ENCODE measurements around the gene HBG2.

Gene HBG2

DNA sequence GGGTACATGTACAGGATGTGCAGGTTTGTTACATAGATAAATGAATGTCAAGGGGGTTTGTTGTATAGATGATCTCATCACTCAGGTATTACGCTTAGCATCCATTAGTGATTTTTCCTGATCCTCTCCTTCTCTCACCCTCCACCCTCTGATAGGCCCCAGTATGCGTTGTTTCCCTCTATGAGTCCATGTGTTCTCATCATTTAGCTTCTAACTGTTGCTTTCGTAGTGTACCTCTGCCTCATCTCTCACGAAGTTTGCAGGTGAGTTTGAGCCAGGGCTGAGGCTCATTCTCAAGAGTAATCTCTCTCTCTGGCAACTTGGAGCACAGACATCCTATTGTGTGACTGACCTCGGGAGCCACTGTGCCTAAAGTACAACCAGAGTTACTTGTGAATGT is 19.8 kb upstream of the HBG2 start:
- no peak for TF ChIP-seq FOXP2 (optimal IDR thresholded peaks at IDR 0.05; ENCODE audit: borderline replicate concordance, extremely low read depth, extremely low read length, insufficient read depth)
- TF ChIP-seq TAF1 (IDR thresholded peaks at IDR 0.05; ENCODE audit: borderline replicate concordance, insufficient read depth, low read length), result no peak
- no peak for TF ChIP-seq POLR2AphosphoS5 (IDR thresholded peaks at IDR 0.05; ENCODE audit: low read depth, low read length)
- no peak for TF ChIP-seq SIN3A (IDR thresholded peaks at IDR 0.05; ENCODE audit: borderline replicate concordance, insufficient read depth, low read length)
- TF ChIP-seq REST (IDR thresholded peaks at IDR 0.05; ENCODE audit: insufficient read depth in 1 of 2, low read depth in 2 of 2, low read length in 2 of 2), result no peak

DNA sequence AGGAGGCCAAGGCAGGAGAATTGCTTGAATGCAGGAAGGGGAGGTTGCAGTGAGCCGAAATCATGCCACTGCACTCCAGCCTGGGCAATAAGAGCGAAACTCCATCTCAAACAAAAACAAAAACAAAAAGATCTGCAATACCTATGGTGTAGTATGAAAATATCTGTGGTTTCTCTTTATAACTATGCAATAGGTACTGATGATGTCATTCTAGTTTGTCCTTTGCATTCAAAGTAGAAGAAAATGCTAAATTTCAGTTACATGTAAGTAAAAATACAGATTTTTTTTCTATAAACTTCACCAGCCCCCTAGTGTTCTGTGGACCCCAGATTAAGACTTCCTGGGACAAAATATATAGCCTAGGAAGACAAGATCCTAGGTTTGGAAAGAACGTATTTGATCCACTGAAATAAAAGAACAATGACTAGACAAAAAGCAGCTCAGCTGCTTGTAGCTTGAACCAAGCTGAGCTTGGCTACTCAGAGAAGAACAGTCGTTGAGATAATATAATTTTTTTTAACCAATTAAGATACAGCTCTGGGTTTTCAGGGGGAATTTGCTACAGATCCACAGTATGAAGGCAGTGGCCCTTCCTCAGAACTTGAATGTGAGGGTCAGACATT is 17.9 kb upstream of the HBG2 start:
- TF ChIP-seq SIN3A (IDR thresholded peaks at IDR 0.05; ENCODE audit: borderline replicate concordance, insufficient read depth, low read length), result no peak

- TF ChIP-seq REST (IDR thresholded peaks at IDR 0.05; ENCODE audit: insufficient read depth in 1 of 2, low read depth in 2 of 2, low read length in 2 of 2) (no peak), FOXP2 (optimal IDR thresholded peaks at IDR 0.05; ENCODE audit: borderline replicate concordance, extremely low read depth, extremely low read length, insufficient read depth) (no peak), TAF1 (IDR thresholded peaks at IDR 0.05; ENCODE audit: borderline replicate concordance, insufficient read depth, low read length) (no peak), POLR2AphosphoS5 (IDR thresholded peaks at IDR 0.05; ENCODE audit: low read depth, low read length) (no peak), SIN3A (IDR thresholded peaks at IDR 0.05; ENCODE audit: borderline replicate concordance, insufficient read depth, low read length) (no peak)
Observed at GRCh38 chr11:5269715-5270147, 15.2 kb upstream of the HBG2 start, which contains the start of gene HBE1. TSS of gene HBE1 (minus strand) at chr11:5269945. CDS start at chr11:5269890, 55 bp downstream.

DNA sequence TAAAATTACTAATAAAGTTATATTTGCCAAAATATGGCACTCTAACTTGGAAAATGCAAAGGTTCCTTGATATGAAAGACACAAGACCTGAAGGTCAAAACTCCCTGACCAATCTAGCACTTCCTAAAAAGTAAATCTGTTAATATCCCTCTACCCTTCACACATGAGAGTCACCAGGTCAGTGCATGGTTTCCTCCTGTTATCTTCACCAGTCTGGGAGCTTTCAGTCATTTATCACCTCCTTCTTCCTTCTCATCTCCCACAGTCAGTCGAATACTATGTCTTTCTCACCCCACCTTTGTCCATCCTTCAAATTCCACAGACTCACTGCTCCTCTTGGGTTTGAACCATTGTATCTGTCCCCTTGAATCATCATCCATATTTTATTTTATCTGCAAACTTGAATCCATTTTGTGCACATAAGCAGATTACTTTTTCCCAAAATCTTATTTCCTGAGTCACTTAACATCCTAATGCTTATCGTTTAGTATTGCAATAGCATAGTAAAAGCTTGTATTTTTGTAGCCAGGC is 12.5 kb upstream of the HBG2 start:
- TF ChIP-seq POLR2AphosphoS5 (IDR thresholded peaks at IDR 0.05; ENCODE audit: low read depth, low read length), result no peak
- no peak for TF ChIP-seq REST (IDR thresholded peaks at IDR 0.05; ENCODE audit: insufficient read depth in 1 of 2, low read depth in 2 of 2, low read length in 2 of 2)
- TF ChIP-seq SIN3A (IDR thresholded peaks at IDR 0.05; ENCODE audit: borderline replicate concordance, insufficient read depth, low read length), result no peak
- TF ChIP-seq FOXP2 (optimal IDR thresholded peaks at IDR 0.05; ENCODE audit: borderline replicate concordance, extremely low read depth, extremely low read length, insufficient read depth), result no peak

DNA sequence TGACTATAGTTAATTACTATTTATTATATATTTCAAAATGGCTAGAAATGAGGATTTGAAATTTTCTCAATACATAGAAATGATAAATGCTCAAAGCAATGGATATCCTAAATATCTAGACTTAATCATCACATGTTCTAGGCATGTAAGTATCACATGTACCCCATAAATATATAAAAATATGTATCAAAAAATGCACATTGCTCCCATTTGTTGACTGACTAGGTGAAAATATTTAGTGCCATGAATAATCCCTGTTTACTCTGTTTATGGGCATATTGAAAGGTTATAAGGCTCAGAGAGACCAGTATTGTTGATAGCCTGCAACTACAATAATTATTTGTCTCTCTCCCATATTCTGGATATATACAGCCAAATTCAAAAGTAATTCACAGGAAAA is 12.0 kb upstream of the HBG2 start:
- TF ChIP-seq REST (IDR thresholded peaks at IDR 0.05; ENCODE audit: insufficient read depth in 1 of 2, low read depth in 2 of 2, low read length in 2 of 2), result no peak
- TF ChIP-seq FOXP2 (optimal IDR thresholded peaks at IDR 0.05; ENCODE audit: borderline replicate concordance, extremely low read depth, extremely low read length, insufficient read depth), result no peak
- TF ChIP-seq POLR2AphosphoS5 (IDR thresholded peaks at IDR 0.05; ENCODE audit: low read depth, low read length), result no peak

Measured in PFSK-1 (cell line).